Right renal pelvis (tissue), 4 donors: ENCODE data around the gene OBP2A. TPM values are rescaled to one million over a fixed set of nuclear protein-coding genes. Genes with fewer than 3 reads are reported as not detected.

Experiments
- DNase-seq, 4 donors: peaks; one replicate each; pipeline ENCODE4 v3.0.0-alpha.2; 2013; ENCODE audit warnings: low read depth in 4 of 4, low spot score in 3 of 4, missing footprints in 1 of 4
- polyA plus RNA-seq, 4 donors: library from polyadenylated mRNA; unstranded; fragments of 120-200 nt; gene quantifications; one replicate each; pipeline ENCODE4 v1.2.1, GENCODE V29; 2013; ENCODE audit not compliant: insufficient read length in 4 of 4

Gene OBP2A
- polyA plus RNA-seq, 4 donors: 0.27 to 0.76 (median 0.33) TPM

DNA sequence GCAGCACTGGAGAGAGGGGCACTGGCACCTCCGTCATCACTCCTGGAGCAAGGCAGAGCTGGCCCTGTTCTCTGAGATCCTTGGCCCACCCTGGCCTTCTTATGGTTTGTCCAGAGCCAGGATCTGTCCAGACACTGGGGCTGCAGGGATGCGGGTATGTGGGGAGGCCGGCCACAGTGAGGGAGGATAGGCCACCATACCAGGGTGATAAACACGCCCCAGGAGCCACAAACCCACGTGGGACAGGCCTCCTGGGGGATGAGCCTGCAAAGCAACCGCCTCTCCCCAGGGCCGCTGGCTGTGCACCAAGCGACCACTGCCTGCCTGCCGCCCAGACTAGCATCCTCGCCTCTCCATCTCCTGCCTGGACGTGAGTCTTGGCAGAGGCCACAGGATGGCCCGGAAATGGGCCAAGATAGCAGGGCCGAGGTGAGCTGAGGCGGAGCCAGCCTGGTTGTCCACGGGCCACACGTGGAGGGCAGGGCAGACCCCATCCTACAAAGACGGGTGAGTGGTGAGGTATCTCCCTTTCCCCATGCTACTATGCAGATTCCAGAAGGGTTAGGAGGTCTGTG lies 4.5 kb downstream of the OBP2A start:
- no peak for DNase-seq

DNA sequence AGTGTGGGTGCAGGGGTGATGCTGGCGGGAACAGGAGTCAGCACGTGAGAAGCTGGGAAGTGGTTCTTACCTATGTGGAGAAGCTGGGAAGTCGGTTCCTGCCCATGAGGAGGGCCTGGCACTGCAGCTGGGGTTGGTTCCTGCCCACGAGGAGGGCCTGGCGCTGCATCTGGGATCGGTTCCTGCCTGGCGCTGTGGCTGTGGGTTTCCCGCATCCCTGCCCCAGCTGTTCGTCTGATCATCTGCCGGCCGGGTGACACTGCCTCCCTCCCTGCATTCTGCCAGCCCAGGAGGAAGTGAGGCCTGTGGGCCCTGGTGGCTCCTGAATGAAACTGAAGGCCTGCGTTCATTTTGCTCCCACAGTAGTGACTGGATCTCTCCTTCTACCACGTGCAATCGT lies 5.1 kb downstream of the OBP2A start:
- no peak for DNase-seq

DNA sequence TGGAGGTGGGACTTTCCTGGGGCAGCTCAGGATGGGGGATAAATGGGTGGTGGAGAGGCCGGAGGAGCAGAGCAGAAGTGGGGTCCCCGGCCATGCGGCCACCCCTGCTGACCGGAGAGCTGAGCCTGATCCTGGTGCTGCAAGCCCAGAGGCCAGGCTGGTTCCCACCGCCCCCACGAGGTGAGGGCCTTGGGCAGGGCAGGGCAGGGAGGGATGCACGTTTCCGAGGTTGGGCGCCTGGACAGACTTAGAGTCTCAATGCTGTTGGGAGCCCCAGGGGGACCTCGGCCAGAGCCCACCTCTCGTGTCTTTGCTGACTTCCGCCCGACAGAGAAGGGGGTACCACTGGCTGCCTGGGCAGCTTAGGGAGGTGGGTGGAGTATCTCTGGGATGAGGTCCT lies 5.5 kb downstream of the OBP2A start:
- DNase-seq: no peak

DNA sequence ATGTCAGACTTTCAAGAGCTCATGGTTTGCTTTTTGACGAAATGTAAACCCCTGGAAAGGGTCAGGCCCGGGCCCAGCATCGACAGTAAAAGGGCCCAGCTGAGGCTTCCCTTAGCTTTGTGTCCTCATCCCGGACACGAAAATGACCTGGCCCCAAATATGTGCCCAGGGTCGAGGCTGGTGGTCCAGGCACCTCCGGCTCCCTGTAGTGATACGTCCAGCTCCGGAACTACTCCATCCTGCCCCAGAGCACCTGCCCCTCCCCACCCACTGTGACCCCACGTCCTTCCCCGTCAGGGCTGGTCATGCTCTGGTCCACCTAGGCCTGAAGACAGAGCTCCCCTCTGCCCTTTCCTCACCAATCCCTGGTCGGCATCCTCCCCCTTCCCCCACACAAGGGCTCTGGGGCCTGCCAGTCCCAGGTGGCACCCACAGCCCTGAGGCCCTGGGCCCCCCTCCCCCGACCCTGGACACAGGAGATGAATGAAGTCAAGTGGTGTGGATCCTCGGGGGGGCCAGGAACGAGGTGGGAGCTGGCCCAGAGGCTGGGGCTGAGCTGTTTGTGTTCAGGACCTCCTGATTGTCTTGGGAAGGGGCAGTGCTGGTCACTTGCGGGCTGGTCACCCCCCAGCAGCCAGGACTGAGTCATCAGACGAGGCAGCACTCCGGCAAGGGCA lies 6.2 kb downstream of the OBP2A start:
- DNase-seq: no peak

DNA sequence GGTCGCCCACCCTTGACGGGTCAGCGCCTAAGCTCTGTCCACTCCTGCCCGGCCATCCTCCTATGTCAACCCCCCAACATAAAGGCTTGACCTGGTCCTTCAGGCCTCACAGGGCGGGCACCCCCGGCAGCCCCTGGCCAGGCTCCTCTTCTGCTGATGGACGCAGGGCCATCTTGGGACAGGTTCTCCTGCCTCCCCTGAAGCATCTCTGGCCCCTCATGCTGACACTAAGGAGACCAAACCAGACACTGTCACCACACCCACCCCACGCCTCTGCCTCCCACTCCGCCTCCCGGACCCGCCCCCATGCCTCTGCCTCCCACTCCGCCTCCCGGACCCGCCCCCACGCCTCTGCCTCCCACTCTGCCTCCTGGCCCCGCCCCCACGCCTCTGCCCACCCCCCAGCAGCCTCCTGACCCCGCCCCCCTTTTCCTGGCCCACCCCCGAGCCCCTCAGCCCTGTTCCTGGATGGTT lies 6.8 kb downstream of the OBP2A start:
- no peak for DNase-seq

DNA sequence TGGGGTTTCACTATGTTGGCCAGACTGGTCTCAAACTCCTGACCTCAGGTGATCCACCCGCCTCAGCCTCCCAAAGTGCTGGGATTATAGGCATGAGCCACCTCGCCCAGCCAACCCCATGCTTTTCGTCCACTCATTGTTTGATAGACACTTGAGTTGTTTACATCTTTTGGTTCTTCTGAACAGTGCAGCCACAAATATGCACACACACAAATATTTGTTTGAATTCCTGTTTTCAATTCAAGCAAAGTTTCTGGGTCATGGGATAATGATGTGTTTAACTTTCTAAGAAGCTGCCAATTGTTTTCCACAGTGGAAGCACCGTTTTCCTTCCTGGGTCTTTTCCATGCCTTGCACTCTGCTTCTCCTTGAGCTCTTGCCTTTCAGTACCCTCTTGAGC lies 8.8 kb downstream of the OBP2A start:
- no peak for DNase-seq

DNA sequence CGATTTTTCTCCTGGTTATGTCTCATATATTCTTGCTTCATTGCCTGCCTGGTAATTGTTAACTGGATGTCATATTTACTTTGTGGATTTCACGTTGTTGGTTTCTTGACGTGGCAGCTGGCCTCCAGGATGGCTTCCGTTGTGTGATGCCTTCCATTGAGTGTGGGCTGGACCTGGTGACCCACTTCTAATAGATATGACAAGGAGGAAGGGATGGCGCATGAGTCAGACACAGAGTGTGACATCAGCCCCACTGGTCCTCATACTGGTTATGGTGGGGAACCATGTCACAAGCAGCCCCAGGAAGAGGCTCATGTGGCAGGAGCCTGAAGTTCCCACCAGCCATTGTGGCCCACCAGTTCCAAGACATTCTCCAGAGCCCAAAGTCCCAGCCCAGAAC lies 9.3 kb downstream of the OBP2A start:
- no peak for DNase-seq

DNA sequence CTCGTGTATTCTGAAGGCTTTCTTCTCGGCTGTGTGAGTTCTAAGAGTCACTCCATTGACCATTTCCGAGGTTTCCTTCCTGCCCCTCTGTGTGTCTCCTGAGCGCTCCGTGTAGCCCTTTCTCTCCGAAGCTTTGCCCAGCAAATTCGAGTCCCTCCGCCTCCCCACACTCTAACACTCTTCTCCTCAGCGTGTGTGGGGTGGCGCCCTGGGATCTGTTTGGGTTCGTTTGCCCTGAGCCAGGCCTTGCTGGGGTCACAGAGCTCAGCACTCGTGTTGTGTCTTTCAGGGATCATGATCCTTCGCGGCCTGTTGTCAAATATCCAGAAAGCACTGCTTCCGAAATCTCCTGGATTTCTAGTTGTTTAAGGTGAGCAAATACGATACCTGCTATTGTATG lies 10.0 kb downstream of the OBP2A start:
- DNase-seq: no peak

DNA sequence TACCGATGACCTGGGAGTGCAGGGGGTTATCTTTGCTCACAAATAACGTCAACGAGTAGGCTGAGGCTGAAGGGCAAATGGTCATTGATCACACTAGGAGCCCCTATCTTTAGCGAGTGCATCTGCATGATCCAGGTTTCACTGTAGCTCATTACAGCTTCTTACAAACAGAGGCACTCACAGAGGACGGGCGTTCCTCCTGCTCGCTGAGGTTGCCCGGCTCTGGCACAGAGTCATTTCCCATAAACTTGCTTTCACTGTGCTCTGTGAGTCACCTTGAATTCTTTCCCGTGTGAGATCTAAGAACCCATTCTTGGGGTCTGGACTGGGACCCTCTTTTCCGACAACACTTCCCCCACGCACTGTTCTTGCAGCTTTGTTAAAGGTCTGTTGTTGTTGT lies 13.7 kb downstream of the OBP2A start:
- DNase-seq: no peak

DNA sequence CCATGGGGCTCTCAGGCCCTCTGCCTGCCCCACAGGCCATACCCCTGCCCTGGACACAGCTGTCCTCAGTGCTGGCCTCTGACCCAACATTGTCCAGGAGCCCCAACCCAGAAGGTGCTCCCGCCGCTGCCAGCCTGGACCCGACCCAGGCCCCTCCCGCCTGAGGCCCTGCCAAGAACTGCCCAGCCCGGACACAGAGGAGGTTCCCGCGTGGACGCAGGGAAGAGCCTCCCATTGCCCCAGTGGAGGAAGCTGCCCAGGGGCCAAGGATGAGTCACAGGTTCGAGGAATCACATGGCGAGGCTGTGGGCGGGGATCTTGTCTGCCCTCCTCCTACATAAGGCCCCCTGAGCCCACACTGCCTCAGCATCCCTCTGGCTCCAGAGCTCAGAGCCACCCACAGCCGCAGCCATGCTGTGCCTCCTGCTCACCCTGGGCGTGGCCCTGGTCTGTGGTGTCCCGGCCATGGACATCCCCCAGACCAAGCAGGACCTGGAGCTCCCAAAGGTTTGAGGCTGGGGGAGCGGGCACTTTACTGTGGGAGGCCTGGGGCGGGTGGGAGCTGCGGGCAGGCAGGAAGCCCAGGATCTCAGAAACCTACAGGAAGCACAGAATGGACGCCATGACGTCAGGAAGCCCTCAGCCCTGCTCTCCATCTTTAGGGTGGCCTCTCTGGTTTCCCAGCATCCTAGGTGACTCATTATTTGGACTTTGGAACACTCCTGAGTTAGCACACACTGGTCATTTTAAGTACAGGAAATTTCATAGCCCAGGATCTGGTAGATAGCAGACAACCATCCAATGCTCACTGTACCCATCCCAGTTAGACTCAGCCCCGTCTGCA lies 15.7 kb downstream of the OBP2A start, which contains the start of gene PAEP:
TSS of gene PAEP (plus strand) at position 366 of the 844 bp plus-strand sequence.
- no peak for DNase-seq

DNA sequence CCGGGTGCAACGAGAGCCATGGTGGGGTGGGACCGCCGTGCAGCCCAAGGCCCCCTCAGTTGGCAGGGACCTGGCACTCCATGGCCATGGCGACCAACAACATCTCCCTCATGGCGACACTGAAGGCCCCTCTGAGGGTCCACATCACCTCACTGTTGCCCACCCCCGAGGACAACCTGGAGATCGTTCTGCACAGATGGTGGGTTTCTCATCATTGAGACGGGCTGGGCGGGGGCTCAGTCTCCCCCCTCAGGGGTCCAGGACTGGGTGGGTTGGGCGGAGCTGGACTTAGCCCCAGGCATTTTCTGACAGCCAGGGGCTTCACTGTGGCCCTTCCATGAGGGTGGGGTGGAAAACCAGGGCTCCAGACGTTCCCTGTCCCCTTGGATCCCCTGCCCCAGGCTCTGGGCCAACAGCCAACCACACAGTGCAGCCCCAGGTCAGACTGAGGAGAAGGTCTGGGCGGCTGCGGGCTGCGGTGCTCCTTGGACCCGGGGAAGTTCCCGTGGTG lies 16.4 kb downstream of the OBP2A start:
- no peak for DNase-seq

DNA sequence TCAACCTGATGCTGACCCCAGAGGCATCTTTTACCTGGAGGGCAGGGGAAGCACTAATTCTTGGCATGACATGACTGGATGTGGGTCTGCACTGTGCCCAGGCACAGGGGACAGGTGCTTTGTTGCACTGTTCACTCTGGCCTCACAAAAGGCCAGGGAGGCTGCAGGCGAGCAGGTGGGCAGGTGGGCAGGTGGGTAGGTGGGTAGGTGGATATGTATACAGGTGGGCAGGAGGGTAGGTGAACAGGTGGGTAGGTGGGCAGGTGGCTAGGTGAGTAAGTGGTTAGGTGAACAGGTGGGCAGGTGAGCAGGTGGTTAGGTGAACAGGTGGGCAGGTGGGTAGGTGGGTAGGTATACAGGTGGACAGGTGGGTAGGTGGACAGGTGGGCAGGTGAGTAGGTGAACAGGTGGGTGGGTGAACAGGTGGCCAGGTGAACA lies 17.1 kb downstream of the OBP2A start:
- no peak for DNase-seq

DNA sequence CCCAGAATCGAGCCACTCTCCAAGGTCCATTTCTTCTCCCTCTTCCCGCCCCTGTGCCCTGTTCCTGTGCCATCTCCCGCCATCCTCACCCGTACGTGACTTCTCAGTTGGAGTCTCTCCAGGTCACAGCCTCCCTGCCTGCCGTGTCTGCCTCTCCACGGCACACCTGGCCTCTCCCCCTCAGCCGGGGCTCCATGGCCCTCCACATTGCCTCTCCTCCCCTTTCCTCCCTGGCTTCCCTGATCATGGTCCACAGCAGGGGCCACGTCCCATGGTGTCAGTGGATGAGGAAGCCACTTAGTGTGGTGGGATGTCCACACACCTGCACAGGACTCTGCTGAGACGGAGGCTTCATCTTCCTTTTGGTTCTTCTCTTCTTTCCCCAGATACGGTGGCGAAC lies 17.9 kb downstream of the OBP2A start:
- DNase-seq: no peak

DNA sequence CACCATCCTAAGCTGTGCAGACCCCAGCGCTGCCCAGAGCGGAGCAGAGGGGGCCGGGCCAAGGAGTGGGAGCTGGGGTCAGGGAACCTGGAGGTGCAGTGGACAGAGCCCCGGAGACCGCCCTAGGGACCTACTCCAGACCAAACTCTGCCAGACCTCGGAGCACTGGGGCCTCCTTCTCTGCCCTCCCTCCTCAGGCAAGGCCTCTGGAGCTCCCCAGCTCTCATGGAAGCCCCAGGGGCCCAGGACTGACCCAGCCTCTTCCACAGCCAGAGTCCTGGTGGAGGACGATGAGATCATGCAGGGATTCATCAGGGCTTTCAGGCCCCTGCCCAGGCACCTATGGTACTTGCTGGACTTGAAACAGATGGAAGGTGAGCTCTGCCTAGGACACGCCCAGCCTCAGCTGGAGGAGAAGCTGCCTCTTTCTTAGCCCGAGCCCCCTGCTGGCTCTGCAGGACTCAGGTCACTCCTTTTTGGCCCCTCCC lies 19.3 kb downstream of the OBP2A start:
- no peak for DNase-seq

DNA sequence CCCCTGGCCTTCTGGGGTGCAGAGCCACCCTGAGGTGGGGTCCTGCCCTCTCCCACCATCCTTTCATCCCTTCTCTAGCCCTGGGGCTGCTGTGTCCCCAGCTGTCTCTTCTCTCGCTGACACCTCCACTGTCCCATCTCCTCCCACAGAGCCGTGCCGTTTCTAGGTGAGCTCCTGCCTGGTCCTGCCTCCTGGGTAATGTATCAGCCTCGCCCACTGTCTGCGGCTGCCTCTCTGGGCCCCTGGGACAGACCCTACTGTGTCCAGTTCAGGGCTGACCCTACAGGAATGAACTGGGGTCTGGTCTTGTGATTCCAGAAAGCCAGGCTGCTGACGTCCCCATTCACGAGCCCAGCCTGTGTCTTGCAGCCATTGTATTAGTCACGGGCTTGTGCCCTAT lies 19.7 kb downstream of the OBP2A start:
- no peak for DNase-seq

DNA sequence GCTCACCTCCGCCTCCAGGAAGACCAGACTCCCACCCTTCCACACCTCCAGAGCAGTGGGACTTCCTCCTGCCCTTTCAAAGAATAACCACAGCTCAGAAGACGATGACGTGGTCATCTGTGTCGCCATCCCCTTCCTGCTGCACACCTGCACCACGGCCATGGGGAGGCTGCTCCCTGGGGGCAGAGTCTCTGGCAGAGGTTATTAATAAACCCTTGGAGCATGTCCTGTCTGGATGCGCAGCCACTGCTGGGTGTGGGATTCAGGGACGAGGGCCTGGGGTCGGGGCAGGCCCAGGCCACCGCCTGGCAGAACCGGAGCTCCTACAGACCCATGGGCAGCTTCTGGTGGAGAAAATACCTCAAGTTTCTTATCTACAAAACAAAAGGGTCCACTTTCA lies 20.6 kb downstream of the OBP2A start:
- no peak for DNase-seq

DNA sequence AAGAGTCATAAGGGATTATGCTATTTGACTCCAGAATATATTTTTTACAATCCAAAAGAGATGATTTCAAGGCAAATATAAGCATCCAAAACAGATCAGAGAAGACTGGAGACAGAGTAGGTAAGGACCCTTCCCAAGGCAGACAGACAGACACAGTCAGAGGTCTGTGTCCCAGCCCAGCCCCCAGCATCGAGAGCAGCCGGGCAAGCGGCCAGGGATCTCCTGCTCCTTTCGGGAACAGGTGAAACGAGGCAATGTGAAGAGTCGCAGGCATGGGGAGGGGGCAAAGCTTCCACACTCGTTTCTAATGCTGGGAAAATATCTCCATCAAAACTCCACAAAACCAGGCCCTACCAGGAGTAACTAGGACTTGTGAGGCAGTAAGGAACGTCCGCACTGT lies 21.4 kb downstream of the OBP2A start:
- DNase-seq: no peak

DNA sequence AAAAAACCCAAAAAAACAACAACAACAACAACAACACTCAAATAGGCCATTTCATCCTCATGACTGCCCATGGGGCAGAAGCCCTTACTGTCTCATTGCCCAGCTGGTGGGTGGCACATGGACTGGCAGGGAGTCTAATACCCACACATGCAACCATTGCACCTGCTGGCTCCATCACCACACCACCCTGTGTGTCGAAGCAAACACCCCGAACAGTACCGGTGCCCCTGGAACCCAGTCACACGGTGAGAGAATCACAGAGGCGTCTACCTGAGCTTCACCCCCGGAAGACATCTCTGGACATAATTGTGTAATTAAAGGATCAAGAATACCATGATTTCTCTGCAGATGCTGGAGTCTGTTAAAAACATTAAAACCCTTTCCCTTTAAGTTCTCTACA lies 22.1 kb downstream of the OBP2A start:
- no peak for DNase-seq

DNA sequence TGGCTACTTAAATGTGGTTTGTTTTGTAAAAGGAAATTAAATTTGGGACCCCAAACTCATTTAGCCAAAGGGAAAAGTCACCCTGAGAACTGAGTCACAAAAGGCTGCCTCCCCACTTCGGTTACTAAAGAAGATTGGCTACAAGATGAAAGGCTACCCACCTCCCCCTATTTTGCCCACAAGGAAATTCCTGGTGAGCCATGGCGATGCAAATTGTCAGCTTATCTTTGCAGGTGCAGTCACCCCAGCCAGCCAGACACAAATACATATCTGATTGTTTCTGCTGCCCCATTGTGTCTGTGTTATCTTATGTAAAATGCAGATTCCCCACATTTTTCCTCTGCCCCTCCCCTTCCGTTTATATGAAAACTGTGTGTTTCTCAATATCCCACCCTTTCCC lies 24.5 kb downstream of the OBP2A start:
- no peak for DNase-seq

DNA sequence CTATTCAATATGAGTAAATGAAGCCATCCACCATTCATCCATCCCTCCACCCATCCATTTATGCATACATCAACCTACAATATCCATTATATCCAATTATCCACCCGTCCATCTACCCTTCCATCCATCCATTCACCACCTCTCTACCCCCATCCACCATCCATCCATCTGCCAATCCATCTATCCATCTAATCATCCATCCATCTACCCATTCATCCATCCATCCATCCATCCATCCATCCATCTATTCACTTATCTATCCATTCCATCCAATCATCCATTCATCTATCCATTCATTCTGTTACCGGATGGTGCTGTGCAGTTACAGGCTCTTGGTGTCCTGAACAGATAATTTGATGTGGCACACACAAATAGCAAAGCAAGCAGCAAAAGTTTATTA lies 26.3 kb downstream of the OBP2A start:
- DNase-seq: no peak

DNA sequence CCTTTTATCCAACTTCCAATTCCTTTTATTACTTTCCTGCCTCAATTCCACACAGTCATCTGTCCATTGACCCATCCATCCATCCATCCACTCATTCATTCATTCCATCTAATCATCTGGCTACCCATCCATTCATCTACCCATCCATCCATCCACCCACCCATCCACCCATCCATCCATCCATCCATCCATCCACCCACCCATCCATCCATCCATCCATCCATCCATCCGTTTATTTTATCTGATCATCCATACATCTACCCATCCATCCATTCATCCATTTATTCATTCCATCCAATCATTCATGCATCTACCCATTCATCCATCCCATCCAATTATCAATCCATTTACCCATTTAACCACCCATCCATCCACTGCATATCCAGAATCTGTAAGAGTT lies 27.2 kb downstream of the OBP2A start:
- DNase-seq: no peak
